Kidney (tissue), 14 donors: ENCODE measurements around the gene GMNN. TPM values are rescaled to one million over a fixed set of nuclear protein-coding genes. Genes with fewer than 3 reads are reported as not detected.
A peak's percentile ranks its signal among the peaks of the same experiment; 100 is the strongest.

Source experiments
- DNase-seq, 5 donors: peaks; one replicate each; pipeline ENCODE4 v3.0.0-alpha.2; 2013 to 2020
- FAIRE-seq: peaks from 2 replicates; lab custom pipeline; 2012; peaks lifted over from hg19 to GRCh38; lab: Jason Lieb, UNC
- H3K27ac ChIP-seq, 2 donors: one replicate each; pipeline ENCODE4 v1.7.0; 2013; ENCODE audit warnings: low read depth in 2 of 2, low read length in 2 of 2, inconsistent platforms in 1 of 2
- H3K27me3 ChIP-seq: one replicate; pipeline ENCODE4 v1.7.1; 2013; ENCODE audit warnings: low read length, inconsistent platforms; ENCODE audit not compliant: control insufficient read depth, insufficient read depth
- H3K36me3 ChIP-seq, 3 donors: one replicate each; pipeline versions ENCODE4 v1.7.0 to v1.7.1; 2013; ENCODE audit warnings: low read length in 3 of 3, control low read depth in 1 of 3, inconsistent platforms in 1 of 3; ENCODE audit not compliant: insufficient read depth in 3 of 3, control insufficient read depth in 2 of 3
- H3K4me1 ChIP-seq, 3 donors: one replicate each; pipeline versions ENCODE4 v1.7.0 to v1.7.1; 2013; ENCODE audit warnings: low read length in 3 of 3, inconsistent platforms in 1 of 3, low read depth in 1 of 3; ENCODE audit not compliant: control insufficient read depth in 2 of 3, insufficient read depth in 2 of 3
- H3K4me3 ChIP-seq, 3 donors: one replicate each; pipeline versions ENCODE4 v1.7.0 to v1.8.1; 2013; ENCODE audit warnings: low read length in 3 of 3, control low read depth in 1 of 3, inconsistent platforms in 1 of 3
- H3K9ac ChIP-seq, 3 donors: one replicate each; pipeline versions ENCODE4 v1.7.0 to v1.7.1; 2013; ENCODE audit warnings: low read length in 3 of 3, control low read depth in 1 of 3, inconsistent platforms in 1 of 3
- H3K9me3 ChIP-seq, 3 donors: one replicate each; pipeline versions ENCODE4 v1.7.0 to v1.7.1; 2013; ENCODE audit warnings: low read length in 3 of 3, control low read depth in 1 of 3, inconsistent platforms in 1 of 3; ENCODE audit not compliant: control insufficient read depth in 2 of 3, insufficient read depth in 1 of 3
- CTCF ChIP-seq: IDR thresholded peaks from 3 replicates; pipeline ENCODE4 v1.5.1; 2012; ENCODE audit warnings: mild to moderate bottlenecking, moderate library complexity, borderline replicate concordance; ENCODE audit not compliant: insufficient read depth; ENCODE audit errors: extremely low read depth
- intact Hi-C: fragments of 100-400 bp; cut with DNase I; formaldehyde crosslinking; loops from one replicate; pipeline ENCODE4 v1.11.1; 2022
- polyA plus RNA-seq: library from polyadenylated mRNA; stranded (reverse); fragments of 350-450 nt; fragmentation: Illumina TruSeq; extraction: RNeasy Lipid Tissue Mini Kit (QIAGEN cat#74804); gene quantifications from one replicate; pipeline ENCODE4 v1.2.3, GENCODE V29; 2014; ENCODE audit warnings: low read depth, low replicate concordance; ENCODE audit not compliant: insufficient read depth
- total RNA-seq: library from RNA; stranded (reverse); fragmentation: NEBNext Ultra II Directional; extraction: Animal tissue kit (Norgen Biotek cat#: 25700); gene quantifications from one replicate; pipeline ENCODE4 v1.2.1, GENCODE V29; 2021
- donor health status: control.
- donor health status: control.
- donor health status: control.
- donor health status: control.
- donor health status: control.
- donor health status: DM: yes; HTN: yes; CAD: no.
- donor health status: Normal renal cell carcinoma (clear cell type).

Gene GMNN
- total and polyA plus RNA-seq, 2 donors from 2014 or later = 13.0 to 26.7 TPM

GRCh38 chr6:24779416-24780016, 4.8 kb downstream of the GMNN start:
- Histone ChIP-seq H3K4me1 (peaks cover 0 to 3% (median 0%) of the 10 kb centered on the region in 3 donors), H3K9ac (no peak overlapping the region), H3K27ac (peak overlapping the region in 1 of 2 donors; percentile 18), H3K27me3 (no peaks in the 10 kb centered on the region), H3K4me3 (peak overlapping the region in 2 of 3 donors; percentile 7 to 20), H3K9me3 (no peaks in the 10 kb centered on the region), H3K36me3 (peaks cover 1 to 6% (median 5%) of the 10 kb centered on the region in 3 donors)
- FAIRE-seq (no peak), DNase-seq (peak in 1 of 5 donors; percentile 30)
- TF ChIP-seq CTCF = no peak
- intact Hi-C loops = no loop called here

DNA sequence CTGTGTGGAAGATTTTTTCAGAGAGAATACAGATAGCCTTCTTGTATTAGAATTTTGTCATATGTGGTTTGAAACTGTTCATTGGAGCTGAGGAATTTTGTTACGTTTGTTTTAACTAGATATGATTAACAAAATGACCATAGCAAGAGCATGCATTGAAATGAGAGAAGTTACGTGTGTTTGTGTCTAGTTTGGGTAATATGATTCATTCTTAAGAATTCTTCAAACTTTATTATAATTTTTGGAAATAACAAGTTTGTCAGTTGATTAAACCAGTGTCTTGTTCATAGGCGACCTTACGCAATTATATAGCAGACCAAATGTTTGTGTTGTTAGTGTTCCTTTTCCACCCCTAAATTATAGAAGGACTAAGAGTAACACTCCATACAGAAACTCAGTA, 5.5 kb downstream of the GMNN start:
- no peak for DNase-seq
- intact Hi-C loops = no loop called here
- H3K9ac ChIP-seq = no peak overlapping the region
- H3K36me3 ChIP-seq = peaks cover 3 to 9% (median 5%) of the 10 kb centered on the region in 3 donors
- H3K27me3 ChIP-seq = no peaks in the 10 kb centered on the region
- H3K9me3 ChIP-seq = no peaks in the 10 kb centered on the region
- H3K4me3 ChIP-seq = no peak overlapping the region
- peaks cover 0 to 3% (median 0%) of the 10 kb centered on the region in 3 donors for H3K4me1 ChIP-seq
- H3K27ac ChIP-seq = no peak overlapping the region
- TF ChIP-seq CTCF = no peak
- no peak for FAIRE-seq

DNA sequence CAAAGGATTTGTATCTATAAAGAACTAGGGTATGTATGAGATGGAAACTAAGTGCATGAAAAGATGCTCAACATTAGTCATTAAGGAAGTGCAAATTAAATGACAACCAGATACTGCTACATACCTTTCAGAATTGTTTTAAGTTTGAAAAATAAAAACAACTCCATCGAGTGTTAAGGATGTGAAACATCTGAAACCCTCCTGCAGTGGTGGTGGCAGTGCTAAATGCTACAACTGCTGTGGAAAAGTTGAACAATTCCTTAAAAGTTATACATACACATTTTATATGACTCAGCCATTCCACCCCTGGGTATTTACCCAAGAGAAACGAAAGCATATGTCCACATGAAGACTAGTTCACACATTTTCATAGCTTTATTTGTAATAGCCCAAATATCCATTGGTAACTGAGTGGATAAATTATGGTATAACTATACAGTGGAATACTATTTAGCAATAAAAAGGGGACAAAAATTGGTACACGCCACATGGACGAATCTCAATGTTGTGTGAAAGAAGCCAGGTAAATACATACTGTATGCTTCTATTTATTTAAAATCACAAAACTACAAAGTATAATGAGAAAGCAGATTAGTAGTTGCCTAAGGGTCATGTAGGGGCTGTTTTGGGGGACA, 13.4 kb downstream of the GMNN start:
- Histone ChIP-seq H3K4me1 (no peaks in the 10 kb centered on the region), H3K9ac (no peak overlapping the region), H3K27me3 (no peaks in the 10 kb centered on the region), H3K4me3 (no peak overlapping the region), H3K9me3 (no peaks in the 10 kb centered on the region), H3K27ac (no peak overlapping the region), H3K36me3 (peaks cover 3 to 12% (median 8%) of the 10 kb centered on the region in 3 donors)
- no peak for FAIRE-seq
- TF ChIP-seq CTCF = no peak
- intact Hi-C loops = no loop called here
- DNase-seq = no peak
